Measurements from ENCODE around the gene CASP8. TPM values are rescaled to one million over a fixed set of nuclear protein-coding genes. Genes with fewer than 3 reads are reported as not detected.
"Not testable (repeated sequence)": the region's sequence is repeated elsewhere in the genome, so short reads cannot be mapped to it uniquely, and the experiment has no call there.

The CASP8 gene
- total RNA-seq, 1 donor, result 23.2 TPM

- Histone ChIP-seq H3K4me2 (ENCODE audit: insufficient read depth, low read length) (no peak overlapping the region), H3K36me3 (ENCODE audit: insufficient read depth, low read length) (peaks cover 26% of the 10 kb centered on the region), H3K9me3 (ENCODE audit: low read depth, low read length) (no peaks in the 10 kb centered on the region), H3K27me3 (ENCODE audit: insufficient read depth, low read length) (no peaks in the 10 kb centered on the region), H3K4me3 (ENCODE audit: insufficient read depth, low read length) (no peak overlapping the region), H2AFZ (ENCODE audit: low read length) (no peak overlapping the region), H4K20me1 (ENCODE audit: insufficient read depth, low read length) (no peaks in the 10 kb centered on the region), H3K27ac (ENCODE audit: low read depth, low read length) (no peak overlapping the region), H3K79me2 (ENCODE audit: insufficient read depth, low read length) (no peaks in the 10 kb centered on the region), H3K4me1 (ENCODE audit: insufficient read depth, low read length) (no peaks in the 10 kb centered on the region)
- no peak for DNase-seq (ENCODE audit: insufficient read length, low spot score, missing footprints)
- TF ChIP-seq CTCF (IDR thresholded peaks at IDR 0.05; ENCODE audit: extremely low read depth, low read depth, low read length), result no peak
These were observed 25.2 kb downstream of the CASP8 start for GRCh38 chr2:201285499-201285898.

- H2AFZ ChIP-seq (ENCODE audit: low read length); H4K20me1 ChIP-seq (ENCODE audit: insufficient read depth, low read length); H3K9me3 ChIP-seq (ENCODE audit: low read depth, low read length); DNase-seq (ENCODE audit: insufficient read length, low spot score, missing footprints); H3K4me2 ChIP-seq (ENCODE audit: insufficient read depth, low read length); H3K27me3 ChIP-seq (ENCODE audit: insufficient read depth, low read length); H3K79me2 ChIP-seq (ENCODE audit: insufficient read depth, low read length); H3K4me3 ChIP-seq (ENCODE audit: insufficient read depth, low read length); H3K27ac ChIP-seq (ENCODE audit: low read depth, low read length); H3K4me1 ChIP-seq (ENCODE audit: insufficient read depth, low read length): not testable (repeated sequence)
- peaks cover 16% of the 10 kb centered on the region for H3K36me3 ChIP-seq (ENCODE audit: insufficient read depth, low read length)
These were observed 30.3 kb downstream of the CASP8 start for GRCh38 chr2:201290457-201291148.

- Histone ChIP-seq H3K79me2 (ENCODE audit: insufficient read depth, low read length) (no peaks in the 10 kb centered on the region), H3K4me1 (ENCODE audit: insufficient read depth, low read length) (peaks cover 3% of the 10 kb centered on the region), H3K36me3 (ENCODE audit: insufficient read depth, low read length) (no peaks in the 10 kb centered on the region), H3K27me3 (ENCODE audit: insufficient read depth, low read length) (no peaks in the 10 kb centered on the region), H3K9me3 (ENCODE audit: low read depth, low read length) (no peaks in the 10 kb centered on the region), H3K4me3 (ENCODE audit: insufficient read depth, low read length) (no peak overlapping the region), H3K4me2 (ENCODE audit: insufficient read depth, low read length) (no peak overlapping the region), H4K20me1 (ENCODE audit: insufficient read depth, low read length) (no peaks in the 10 kb centered on the region), H2AFZ (ENCODE audit: low read length) (no peak overlapping the region), H3K27ac (ENCODE audit: low read depth, low read length) (no peak overlapping the region)
- peak; percentile 71 for DNase-seq (ENCODE audit: insufficient read length, low spot score, missing footprints)
- no peak for TF ChIP-seq CTCF (IDR thresholded peaks at IDR 0.05; ENCODE audit: extremely low read depth, low read depth, low read length)
These were observed 38.2 kb downstream of the CASP8 start for GRCh38 chr2:201298462-201299052.

GRCh38 chr2:201299929-201300328 lies 39.6 kb downstream of the CASP8 start:
- not testable (repeated sequence) for H4K20me1 ChIP-seq (ENCODE audit: insufficient read depth, low read length); H3K9me3 ChIP-seq (ENCODE audit: low read depth, low read length); H2AFZ ChIP-seq (ENCODE audit: low read length); H3K4me2 ChIP-seq (ENCODE audit: insufficient read depth, low read length); H3K4me1 ChIP-seq (ENCODE audit: insufficient read depth, low read length); H3K36me3 ChIP-seq (ENCODE audit: insufficient read depth, low read length); H3K4me3 ChIP-seq (ENCODE audit: insufficient read depth, low read length); DNase-seq (ENCODE audit: insufficient read length, low spot score, missing footprints); H3K27ac ChIP-seq (ENCODE audit: low read depth, low read length); H3K79me2 ChIP-seq (ENCODE audit: insufficient read depth, low read length); H3K27me3 ChIP-seq (ENCODE audit: insufficient read depth, low read length)

- H3K4me3 ChIP-seq (ENCODE audit: insufficient read depth, low read length), result no peak overlapping the region
- no peak for DNase-seq (ENCODE audit: insufficient read length, low spot score, missing footprints)
- no peak overlapping the region for H3K27ac ChIP-seq (ENCODE audit: low read depth, low read length)
- TF ChIP-seq CTCF (IDR thresholded peaks at IDR 0.05; ENCODE audit: extremely low read depth, low read depth, low read length), result no peak
- H3K9me3 ChIP-seq (ENCODE audit: low read depth, low read length), result no peaks in the 10 kb centered on the region
- no peaks in the 10 kb centered on the region for H3K27me3 ChIP-seq (ENCODE audit: insufficient read depth, low read length)
- H3K36me3 ChIP-seq (ENCODE audit: insufficient read depth, low read length), result no peaks in the 10 kb centered on the region
- no peaks in the 10 kb centered on the region for H3K4me1 ChIP-seq (ENCODE audit: insufficient read depth, low read length)
- no peak overlapping the region for H2AFZ ChIP-seq (ENCODE audit: low read length)
- H3K4me2 ChIP-seq (ENCODE audit: insufficient read depth, low read length), result no peak overlapping the region
- no peaks in the 10 kb centered on the region for H4K20me1 ChIP-seq (ENCODE audit: insufficient read depth, low read length)
- H3K79me2 ChIP-seq (ENCODE audit: insufficient read depth, low read length), result no peaks in the 10 kb centered on the region
These were observed 47.5 kb downstream of the CASP8 start for GRCh38 chr2:201307876-201308275.

Data from osteoblast (primary cell).